Activated T-helper 2 cell treated with anti-CD3 and anti-CD28 coated beads, Interferon-gamma antibody, Interleukin-2, Interleukin-4, amounts not matched to agents 10 μg/mL and 5 μg/mL and 100 μg/mL, durations not matched to agents 14 hours and 24 hours and 36 hours (primary cell): Measurements from ENCODE around the gene TARBP1. TPM values are rescaled to one million over a fixed set of nuclear protein-coding genes. Genes with fewer than 3 reads are reported as not detected.

Source experiments
- DNase-seq: peaks from one replicate; pipeline ENCODE4 v3.0.0; 2021; ENCODE audit warnings: low spot score
- H3K27ac Mint-ChIP-seq: one replicate; pipeline ENCODE4 v1.8.0; 2021; ENCODE audit warnings: mixed read lengths
- H3K27me3 Mint-ChIP-seq: one replicate; pipeline ENCODE4 v1.8.0; 2021; ENCODE audit warnings: low read depth, mixed read lengths
- H3K36me3 Mint-ChIP-seq: one replicate; pipeline ENCODE4 v1.8.0; 2021; ENCODE audit warnings: low read depth, mixed read lengths
- H3K4me1 Mint-ChIP-seq: one replicate; pipeline ENCODE4 v1.8.0; 2021; ENCODE audit warnings: low read depth, mixed read lengths
- H3K4me3 Mint-ChIP-seq: one replicate; pipeline ENCODE4 v1.8.0; 2021; ENCODE audit warnings: low read depth, mild to moderate bottlenecking, moderate library complexity, mixed read lengths
- H3K9me3 Mint-ChIP-seq: one replicate; pipeline ENCODE4 v1.8.0; 2021; ENCODE audit warnings: mixed read lengths
- intact Hi-C: fragments of 100-400 bp; cut with micrococcal nuclease; formaldehyde crosslinking; loops from one replicate; pipeline ENCODE4 v1.15.1; 2023
- total RNA-seq: library from RNA; stranded (reverse); gene quantifications from 2 replicates; pipeline ENCODE4 v1.2.3, GENCODE V29; 2022

The TARBP1 gene
- total RNA-seq, 1 donor from 2014 or later, result 79.7 TPM

DNA sequence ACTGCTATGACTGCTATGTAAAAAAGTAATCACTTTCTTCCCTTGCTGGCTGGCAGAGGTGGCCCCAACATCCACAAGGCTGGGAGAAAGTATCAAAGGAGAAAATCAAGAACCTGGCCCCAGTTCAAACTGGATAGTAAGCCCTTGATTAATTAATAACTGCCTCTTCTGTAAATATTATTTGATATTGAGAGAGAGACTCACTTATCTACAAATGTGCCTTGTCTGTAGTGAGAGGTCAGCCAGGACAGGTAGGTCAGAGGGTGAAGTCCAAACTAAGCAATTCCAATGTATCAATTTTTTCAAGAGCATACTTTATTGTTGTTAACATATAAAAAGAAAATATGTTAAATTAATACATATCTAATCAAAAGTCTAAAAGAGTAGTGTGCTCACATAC is 23.8 kb upstream of the TARBP1 start:
- Mint-ChIP-seq H3K4me3 (no peak overlapping the region), H3K4me1 (peaks cover 77% of the 10 kb centered on the region), H3K27ac (peak overlapping the region; percentile 53), H3K36me3 (peaks cover 42% of the 10 kb centered on the region), H3K9me3 (peaks cover 40% of the 10 kb centered on the region), H3K27me3 (no peaks in the 10 kb centered on the region)
- DNase-seq, result no peak
- intact Hi-C loops, result no loop called here

DNA sequence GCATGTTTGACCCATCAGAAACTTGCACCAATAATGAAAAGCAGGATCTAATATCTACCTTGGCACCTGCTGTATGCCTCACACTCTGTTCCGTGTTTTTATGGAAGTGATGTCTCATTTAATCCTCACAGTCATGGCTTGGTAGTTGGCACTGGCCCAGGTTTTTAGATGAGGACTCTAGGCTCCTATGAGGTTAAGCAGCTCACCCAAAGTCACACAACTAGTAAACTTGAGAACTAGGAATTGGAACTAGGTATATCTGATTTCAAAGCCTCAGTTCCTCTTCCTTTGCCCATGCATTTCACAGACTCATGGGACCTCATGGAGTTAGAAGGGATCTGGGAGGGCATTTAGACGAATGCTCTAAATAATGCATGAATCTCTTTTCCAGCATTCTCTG is 21.3 kb upstream of the TARBP1 start:
- Mint-ChIP-seq H3K36me3 (peaks cover 38% of the 10 kb centered on the region), H3K9me3 (peaks cover 30% of the 10 kb centered on the region), H3K4me1 (peaks cover 82% of the 10 kb centered on the region), H3K27me3 (no peaks in the 10 kb centered on the region), H3K27ac (peak overlapping the region; percentile 88), H3K4me3 (no peak overlapping the region)
- no peak for DNase-seq
- intact Hi-C loops, result loop anchor here (1.0 to 2.0 kb wide), 2 partner anchors 231 to 275 kb away; no protein-coding TSS in a partner anchor

DNA sequence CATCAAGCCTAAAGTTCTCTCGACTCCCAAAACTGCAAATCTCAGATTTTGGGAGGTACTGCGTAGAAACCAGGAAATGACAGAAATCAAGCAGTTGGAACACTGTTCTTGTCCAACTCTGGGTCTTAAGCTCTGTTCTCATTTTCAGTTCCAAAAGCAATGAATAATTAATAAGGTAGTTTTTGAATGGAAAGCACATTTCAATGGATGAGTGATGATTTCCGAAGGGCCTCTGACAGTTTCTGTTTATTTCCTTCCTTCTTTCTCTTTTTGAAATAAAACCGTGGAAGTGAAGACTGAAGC is 20.9 kb upstream of the TARBP1 start:
- H3K27ac Mint-ChIP-seq, result peak overlapping the region; percentile 88
- intact Hi-C loops, result loop anchor here (1.0 to 5.0 kb wide), 6 partner anchors 12 to 583 kb away; no protein-coding TSS in a partner anchor
- H3K4me3 Mint-ChIP-seq, result no peak overlapping the region
- peaks cover 81% of the 10 kb centered on the region for H3K4me1 Mint-ChIP-seq
- no peak for DNase-seq
- H3K27me3 Mint-ChIP-seq, result no peaks in the 10 kb centered on the region
- peaks cover 27% of the 10 kb centered on the region for H3K9me3 Mint-ChIP-seq
- H3K36me3 Mint-ChIP-seq, result peaks cover 34% of the 10 kb centered on the region

DNA sequence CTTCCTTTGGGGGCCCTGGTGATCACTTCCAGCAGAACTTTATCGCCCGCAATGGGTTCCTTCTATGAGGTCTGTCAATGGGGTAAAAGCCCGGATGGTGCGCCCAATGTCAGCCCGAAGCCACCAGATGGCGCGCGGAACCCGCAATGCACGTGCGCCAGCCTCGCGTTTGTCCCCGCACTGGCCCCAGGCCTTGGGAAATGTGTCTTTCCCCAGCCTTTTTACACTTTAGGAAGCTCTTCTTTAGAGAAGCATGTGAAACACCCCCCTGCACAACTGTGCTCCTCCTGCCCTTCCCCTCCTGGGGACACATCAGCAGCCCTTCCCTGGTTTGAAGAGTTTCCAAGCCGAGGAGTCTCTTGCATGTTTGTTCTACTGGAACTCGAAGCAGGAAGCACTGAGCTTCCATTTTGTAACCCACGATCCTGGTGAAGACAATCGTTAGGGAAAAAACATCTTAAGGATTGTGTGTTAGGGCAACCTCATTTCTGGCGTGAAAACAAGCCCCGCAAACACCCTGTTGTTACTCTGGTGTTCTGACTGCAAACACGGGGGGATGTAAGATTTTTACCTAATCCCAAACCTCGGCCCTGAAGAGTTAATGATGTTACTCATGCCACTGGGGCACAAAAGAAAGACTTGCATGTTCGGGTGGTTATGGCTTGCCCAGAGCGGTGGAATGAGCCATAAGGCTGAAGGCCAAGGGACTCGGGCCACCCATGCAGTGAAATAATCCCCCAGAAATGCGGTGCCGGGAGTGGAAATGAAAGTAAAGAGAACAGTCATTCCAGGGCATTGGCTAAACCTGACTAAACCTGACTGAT is 20.4 kb upstream of the TARBP1 start:
- Mint-ChIP-seq H3K4me1 (peaks cover 80% of the 10 kb centered on the region), H3K4me3 (peak overlapping the region; percentile 11), H3K27ac (peak overlapping the region; percentile 93)

DNA sequence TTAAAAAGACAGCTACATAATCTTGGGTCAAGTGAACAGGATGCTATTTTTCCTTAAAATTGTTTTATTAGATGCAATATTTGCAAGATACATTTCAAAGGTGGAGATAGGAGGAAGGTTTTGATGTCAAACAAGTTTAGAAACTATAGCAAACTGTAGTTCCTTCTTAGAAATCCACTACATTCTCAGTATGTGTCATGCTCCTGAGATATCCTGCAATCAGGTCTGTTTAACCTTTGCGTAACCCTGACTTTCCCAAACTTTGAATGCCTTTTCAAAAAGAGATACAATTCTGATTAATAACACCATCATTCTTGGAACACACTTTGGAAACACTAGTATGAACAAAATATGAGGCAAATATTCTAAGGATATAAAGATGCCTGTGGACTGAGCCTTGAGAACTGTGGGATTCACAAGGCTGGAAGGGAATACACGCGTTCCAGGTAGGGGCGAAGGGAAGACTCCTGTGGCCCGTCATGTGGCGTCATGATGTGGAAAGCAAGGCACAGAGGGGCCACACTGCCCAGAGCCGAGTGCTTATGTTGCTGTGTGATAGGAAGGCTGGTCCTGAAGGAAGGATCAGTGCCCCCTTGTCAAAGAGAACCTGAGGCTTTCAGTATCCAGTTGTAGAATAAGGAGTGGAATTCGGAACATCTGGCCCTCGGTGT is 19.6 kb upstream of the TARBP1 start:
- peaks cover 21% of the 10 kb centered on the region for H3K36me3 Mint-ChIP-seq
- no peak for DNase-seq
- peak overlapping the region; percentile 93 for H3K27ac Mint-ChIP-seq
- peaks cover 80% of the 10 kb centered on the region for H3K4me1 Mint-ChIP-seq
- no peaks in the 10 kb centered on the region for H3K27me3 Mint-ChIP-seq
- H3K9me3 Mint-ChIP-seq, result peaks cover 14% of the 10 kb centered on the region
- H3K4me3 Mint-ChIP-seq, result peak overlapping the region; percentile 11
- intact Hi-C loops, result loop anchor here (1.0 to 5.0 kb wide), 4 partner anchors 10 to 584 kb away; no protein-coding TSS in a partner anchor

More for the DNA sequence above, 20.4 kb upstream of the TARBP1 start:
- DNase-seq, result peak; percentile 81
- Mint-ChIP-seq H3K27me3 (no peaks in the 10 kb centered on the region), H3K36me3 (peaks cover 29% of the 10 kb centered on the region), H3K9me3 (peaks cover 22% of the 10 kb centered on the region)
- intact Hi-C loops, result loop anchor here (1.0 to 5.0 kb wide), 4 partner anchors 11 to 583 kb away; no protein-coding TSS in a partner anchor

DNA sequence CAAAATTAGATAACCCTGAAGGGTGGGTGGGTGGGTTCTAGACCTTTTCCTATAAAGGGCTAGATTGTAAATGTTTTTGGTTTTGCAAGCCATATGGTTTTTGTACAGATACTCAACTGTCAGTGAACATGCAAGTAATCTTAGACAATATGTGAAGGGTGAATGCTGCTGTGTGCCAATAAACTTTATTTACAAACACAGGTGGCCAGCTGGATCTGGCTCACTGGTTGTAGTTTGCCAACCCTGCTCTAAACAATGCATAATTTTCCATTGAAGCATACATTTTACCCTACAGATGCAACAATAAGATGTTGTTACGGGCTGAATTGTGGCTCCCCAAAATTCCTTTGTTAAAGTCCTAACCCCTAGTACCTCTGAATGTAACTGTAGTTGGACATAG is 18.6 kb upstream of the TARBP1 start:
- Mint-ChIP-seq H3K4me3 (no peak overlapping the region), H3K4me1 (peaks cover 78% of the 10 kb centered on the region), H3K36me3 (peaks cover 15% of the 10 kb centered on the region), H3K9me3 (peaks cover 7% of the 10 kb centered on the region), H3K27ac (peak overlapping the region; percentile 93), H3K27me3 (no peaks in the 10 kb centered on the region)
- intact Hi-C loops, result loop anchor here (5.0 kb wide), 1 partner anchor 370 kb away; no protein-coding TSS in a partner anchor
- DNase-seq, result no peak

DNA sequence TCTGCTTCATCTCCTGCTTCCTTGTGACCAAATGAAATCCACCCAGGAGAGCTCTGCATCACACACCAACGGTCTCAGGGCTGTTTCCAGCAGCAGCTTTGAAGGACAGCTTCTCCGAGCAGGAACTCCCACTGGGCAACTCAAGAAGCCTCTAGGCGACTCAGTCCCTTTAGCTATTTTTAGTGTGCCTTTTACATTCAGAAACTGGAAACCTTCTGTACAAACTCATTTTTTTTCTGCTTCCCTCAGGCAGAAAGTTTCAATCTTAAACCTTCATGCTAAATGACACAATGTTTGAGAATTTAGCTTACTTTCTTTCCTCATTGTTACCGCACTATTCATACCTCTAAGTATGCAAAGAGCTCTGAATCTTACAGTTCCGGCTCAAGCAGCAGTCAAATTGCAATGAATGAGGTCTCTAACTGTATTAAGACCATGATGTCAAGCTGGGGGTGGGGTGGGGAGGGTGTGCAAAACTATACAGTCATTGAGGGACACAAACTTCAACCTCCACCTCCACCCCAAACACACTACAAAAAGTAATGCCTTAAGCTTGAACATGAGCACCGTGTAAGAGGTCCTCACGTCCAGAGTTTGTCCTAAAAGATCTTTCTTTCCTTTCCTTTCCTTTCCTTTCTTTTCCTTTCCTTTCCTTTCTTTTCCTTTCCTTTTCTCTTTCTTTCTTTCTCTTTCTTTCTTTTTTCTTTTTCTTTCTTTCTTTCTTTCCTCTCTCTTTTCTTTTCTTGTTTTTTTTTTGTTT is 16.4 kb upstream of the TARBP1 start:
- Mint-ChIP-seq H3K27ac (peak overlapping the region; percentile 89), H3K36me3 (peaks cover 3% of the 10 kb centered on the region), H3K4me3 (peak overlapping the region; percentile 71), H3K9me3 (no peaks in the 10 kb centered on the region), H3K27me3 (no peaks in the 10 kb centered on the region), H3K4me1 (peaks cover 70% of the 10 kb centered on the region)
- intact Hi-C loops, result loop anchor here (2.0 to 5.0 kb wide), 2 partner anchors 227 to 372 kb away; no protein-coding TSS in a partner anchor
- DNase-seq, result no peak

DNA sequence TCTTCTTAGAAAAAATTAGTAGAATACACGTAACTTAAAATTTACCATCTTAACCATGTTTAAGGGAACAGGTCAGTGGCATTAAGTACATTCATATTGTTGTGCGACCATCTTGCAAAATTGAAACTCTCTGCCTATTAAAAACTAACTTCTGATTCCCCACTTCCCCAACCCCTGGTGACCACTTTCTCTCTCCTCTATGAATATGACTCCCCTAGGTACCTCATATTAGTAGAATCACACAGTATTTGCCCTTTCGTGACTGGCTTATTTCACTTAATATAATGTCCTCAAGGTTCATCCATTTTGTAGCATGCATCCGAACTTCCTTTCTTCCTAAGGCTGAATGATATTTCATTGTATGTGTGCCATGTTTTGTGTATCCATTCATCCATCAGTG is 15.1 kb upstream of the TARBP1 start:
- Mint-ChIP-seq H3K27ac (no peak overlapping the region), H3K27me3 (no peaks in the 10 kb centered on the region), H3K36me3 (peaks cover 3% of the 10 kb centered on the region), H3K9me3 (no peaks in the 10 kb centered on the region), H3K4me1 (peaks cover 64% of the 10 kb centered on the region), H3K4me3 (no peak overlapping the region)
- intact Hi-C loops, result loop anchor here (2.0 kb wide), 1 partner anchor 229 kb away; no protein-coding TSS in a partner anchor
- no peak for DNase-seq

DNA sequence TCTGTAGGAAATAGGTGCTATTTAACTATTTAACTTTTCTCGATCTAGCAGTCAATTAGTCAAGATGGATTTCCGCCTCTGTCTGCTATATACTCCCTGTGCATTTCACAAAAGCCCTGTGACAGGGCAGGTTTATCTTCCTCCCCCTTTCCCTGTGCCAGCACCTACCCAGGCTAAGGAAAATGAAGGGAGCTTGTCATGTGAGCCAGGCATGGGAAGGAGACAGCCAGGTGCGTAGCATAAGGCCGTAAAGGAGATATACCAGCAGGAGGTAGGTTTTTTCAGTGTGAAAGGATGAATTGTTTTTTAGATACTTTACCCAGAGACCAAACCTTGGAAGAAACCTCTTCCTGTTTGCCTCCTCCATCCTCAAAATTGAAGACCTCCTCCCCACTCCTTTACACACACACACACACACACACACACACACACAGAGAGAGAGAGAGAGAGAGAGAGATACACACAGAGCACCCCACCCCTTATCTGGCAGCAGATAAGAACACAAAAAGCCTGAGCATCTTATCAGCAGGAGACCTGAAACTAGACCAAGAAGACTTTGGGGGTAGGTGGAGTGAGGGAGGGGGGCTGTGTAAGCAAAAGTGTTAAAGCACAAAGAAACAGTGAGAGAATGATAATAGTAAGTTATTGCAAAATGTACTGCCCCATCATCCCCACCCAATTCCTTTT is 12.0 kb upstream of the TARBP1 start:
- peaks cover 66% of the 10 kb centered on the region for H3K4me1 Mint-ChIP-seq
- intact Hi-C loops, result no loop called here
- no peaks in the 10 kb centered on the region for H3K36me3 Mint-ChIP-seq
- H3K27ac Mint-ChIP-seq, result peak overlapping the region; percentile 81
- no peaks in the 10 kb centered on the region for H3K9me3 Mint-ChIP-seq
- H3K4me3 Mint-ChIP-seq, result peak overlapping the region; percentile 23
- no peaks in the 10 kb centered on the region for H3K27me3 Mint-ChIP-seq
- no peak for DNase-seq

DNA sequence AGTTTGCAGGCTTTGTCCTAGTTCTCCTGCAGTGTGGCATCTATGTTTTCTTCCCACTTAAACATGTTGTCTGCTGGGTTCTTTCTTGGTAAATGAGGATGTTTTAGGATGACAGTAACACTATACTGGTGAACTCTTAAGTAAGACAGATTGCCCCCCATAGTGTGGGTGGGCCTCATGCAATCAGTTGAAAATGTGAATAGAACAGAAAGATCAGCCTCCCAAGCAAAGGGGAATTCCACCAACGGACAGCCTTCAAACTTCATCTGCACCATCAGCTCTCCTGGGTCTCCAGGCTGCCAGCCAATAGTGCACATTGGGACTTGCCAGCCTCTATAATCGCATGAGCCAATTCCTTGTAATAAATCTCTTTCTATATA is 10.7 kb upstream of the TARBP1 start:
- DNase-seq, result no peak
- H3K36me3 Mint-ChIP-seq, result no peaks in the 10 kb centered on the region
- H3K4me1 Mint-ChIP-seq, result peaks cover 57% of the 10 kb centered on the region
- H3K27ac Mint-ChIP-seq, result peak overlapping the region; percentile 51
- intact Hi-C loops, result loop anchor here (2.0 to 10.0 kb wide), 6 partner anchors 111 to 1385 kb away; partner anchors contain the start of gene B3GALNT2
- no peaks in the 10 kb centered on the region for H3K27me3 Mint-ChIP-seq
- no peaks in the 10 kb centered on the region for H3K9me3 Mint-ChIP-seq
- H3K4me3 Mint-ChIP-seq, result no peak overlapping the region

DNA sequence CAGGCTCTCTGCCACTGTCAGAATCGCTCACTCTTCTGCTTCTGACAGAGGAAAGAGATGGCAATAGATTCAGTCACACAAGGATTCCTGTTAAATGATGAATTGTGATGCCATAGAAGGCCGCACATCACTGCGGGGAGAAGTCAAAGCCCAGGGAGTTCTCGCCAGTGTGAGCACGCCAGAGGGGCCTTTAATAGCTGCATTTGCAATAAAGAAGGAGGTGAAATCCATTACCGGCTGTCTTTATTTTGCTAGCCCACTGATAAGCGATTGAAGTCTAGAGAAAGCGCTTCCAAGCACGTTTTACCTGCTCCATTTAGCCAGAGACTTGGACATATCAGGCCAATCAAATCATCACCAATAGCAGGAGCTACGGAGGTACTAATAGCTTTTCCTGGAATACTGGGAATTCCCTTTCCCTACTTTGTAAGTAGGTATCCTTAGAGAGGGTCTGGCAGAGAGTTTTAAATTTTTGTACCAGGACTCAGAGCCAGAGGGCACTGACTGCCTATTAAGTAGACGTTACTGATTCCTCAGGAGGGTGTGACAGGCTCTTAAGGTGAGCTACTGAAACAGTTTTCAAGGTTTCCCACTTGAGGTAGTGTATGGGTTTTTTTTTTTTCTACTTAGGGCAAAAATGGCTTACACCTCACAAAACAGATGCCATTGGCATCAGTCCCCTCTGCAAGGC is 10.2 kb upstream of the TARBP1 start:
- Mint-ChIP-seq H3K27me3 (no peaks in the 10 kb centered on the region), H3K9me3 (no peaks in the 10 kb centered on the region), H3K27ac (peak overlapping the region; percentile 94), H3K36me3 (no peaks in the 10 kb centered on the region), H3K4me3 (no peak overlapping the region), H3K4me1 (peaks cover 51% of the 10 kb centered on the region)
- intact Hi-C loops, result loop anchor here (2.0 to 10.0 kb wide), 6 partner anchors 112 to 1386 kb away; partner anchors contain the start of gene B3GALNT2
- DNase-seq, result no peak
